ENCODE results near the gene WWC1. TPM values are rescaled to one million over a fixed set of nuclear protein-coding genes. Genes with fewer than 3 reads are reported as not detected.

The WWC1 gene
- total RNA-seq, 1 experiment from 2014 or later = 98.5 TPM

DNA sequence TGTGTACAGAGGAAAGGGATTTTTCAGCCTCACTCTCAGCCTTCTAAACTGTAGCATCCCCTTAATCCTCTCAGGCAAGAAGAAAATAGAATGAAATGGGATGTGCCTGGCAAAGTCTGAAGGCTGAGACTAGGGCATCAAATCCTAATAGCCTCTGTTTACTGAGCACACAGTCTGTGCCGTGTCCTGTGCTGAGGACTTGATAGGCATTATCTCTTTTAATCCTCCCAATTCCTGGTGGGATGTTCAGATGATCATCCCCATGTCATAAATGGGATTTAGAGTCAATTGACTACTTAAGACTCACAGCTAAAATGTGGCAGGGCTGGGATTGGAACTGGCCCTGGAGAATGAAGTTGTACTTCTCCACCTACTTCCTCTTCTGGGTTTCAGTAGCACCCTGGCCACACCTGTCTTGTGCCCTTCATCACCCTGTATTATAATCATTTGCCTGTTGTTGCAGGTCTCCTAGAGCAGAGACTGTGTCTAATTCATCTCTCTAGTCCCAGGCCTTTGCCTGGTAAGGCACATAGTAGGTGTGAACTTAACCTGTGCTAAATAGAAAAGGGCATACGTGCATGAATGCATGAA, 81.0 kb downstream of the WWC1 start:
- in situ Hi-C loops (cut with HindIII; ENCODE audit: low pct_unique_long_range_greater_than_20kb, low sequenced_read_pairs) = no loop called here
- DNase-seq (ENCODE audit: low read depth) = no peak

DNA sequence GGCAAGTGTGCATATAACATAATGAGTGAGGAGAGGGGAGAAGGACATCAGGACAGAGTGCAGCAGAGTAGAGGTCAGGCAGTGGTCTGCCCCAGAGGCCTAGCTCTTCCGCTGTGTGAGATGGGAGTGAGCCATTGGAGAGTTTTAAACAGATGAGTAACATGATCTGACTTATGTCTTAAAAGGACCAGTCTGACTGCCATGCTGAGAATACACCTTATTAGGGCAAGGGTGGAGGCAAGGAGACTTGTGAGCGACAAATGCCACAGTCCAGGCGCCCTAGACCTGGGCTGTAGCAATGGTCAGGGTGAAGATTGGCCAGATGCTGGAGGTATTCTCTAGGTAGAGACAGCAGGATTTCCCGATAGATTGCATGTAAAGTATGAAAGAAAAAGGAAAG, 83.1 kb downstream of the WWC1 start:
- in situ Hi-C loops (cut with HindIII; ENCODE audit: low pct_unique_long_range_greater_than_20kb, low sequenced_read_pairs) = no loop called here
- DNase-seq (ENCODE audit: low read depth) = no peak

- in situ Hi-C loops (cut with HindIII; ENCODE audit: low pct_unique_long_range_greater_than_20kb, low sequenced_read_pairs) = no loop called here
- DNase-seq (ENCODE audit: low read depth) = no peak
Observed at GRCh38 chr5:168375214-168375613, 83.8 kb downstream of the WWC1 start.

DNA sequence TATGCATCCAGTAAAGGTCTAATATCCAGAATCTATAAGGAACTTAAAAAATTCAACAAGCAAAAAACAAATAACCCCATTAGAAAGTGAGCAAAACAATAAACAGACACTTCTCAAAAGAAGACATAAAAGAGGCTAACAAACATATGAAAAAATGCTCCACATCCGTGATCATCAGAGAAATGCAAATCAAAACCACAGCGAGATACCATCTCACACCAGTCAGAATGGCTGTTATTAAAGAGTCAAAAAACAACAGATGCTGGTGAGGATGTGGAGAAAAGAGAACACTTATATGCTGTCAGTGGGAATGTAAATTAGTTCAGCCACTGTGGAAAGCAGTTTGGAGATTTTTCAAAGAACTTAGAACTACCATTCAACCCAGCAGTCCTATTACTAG, 86.1 kb downstream of the WWC1 start:
- in situ Hi-C loops (cut with HindIII; ENCODE audit: low pct_unique_long_range_greater_than_20kb, low sequenced_read_pairs) = no loop called here
- DNase-seq (ENCODE audit: low read depth) = no peak

GRCh38 chr5:168378741-168379140, 87.3 kb downstream of the WWC1 start:
- in situ Hi-C loops (cut with HindIII; ENCODE audit: low pct_unique_long_range_greater_than_20kb, low sequenced_read_pairs) = no loop called here
- no peak for DNase-seq (ENCODE audit: low read depth)

DNA sequence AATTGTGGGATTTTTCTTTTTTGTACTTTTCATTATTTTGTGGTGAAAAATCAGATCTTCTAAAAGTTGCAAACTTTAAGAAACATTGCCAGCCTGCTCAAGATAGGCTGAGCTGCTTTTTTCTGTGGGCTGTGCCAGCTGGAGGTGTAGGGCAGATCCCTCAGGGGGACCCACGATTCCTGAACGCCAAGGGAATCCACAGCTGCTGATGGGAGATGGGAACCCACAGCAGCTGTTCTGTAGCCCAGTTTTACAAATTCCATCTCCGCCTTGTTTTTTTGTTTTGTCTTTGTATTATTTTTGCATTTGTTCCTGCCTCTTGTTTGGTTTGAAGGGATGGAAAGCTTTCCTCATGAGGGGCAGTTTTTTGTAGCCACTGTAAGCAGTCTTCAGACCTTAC, 91.0 kb downstream of the WWC1 start:
- in situ Hi-C loops (cut with HindIII; ENCODE audit: low pct_unique_long_range_greater_than_20kb, low sequenced_read_pairs) = no loop called here
- no peak for DNase-seq (ENCODE audit: low read depth)

GRCh38 chr5:168390491-168390890, 99.0 kb downstream of the WWC1 start:
- no peak for DNase-seq (ENCODE audit: low read depth)
- in situ Hi-C loops (cut with HindIII; ENCODE audit: low pct_unique_long_range_greater_than_20kb, low sequenced_read_pairs) = no loop called here

GRCh38 chr5:168393773-168394172, 102.3 kb downstream of the WWC1 start:
- DNase-seq (ENCODE audit: low read depth) = no peak
- in situ Hi-C loops (cut with HindIII; ENCODE audit: low pct_unique_long_range_greater_than_20kb, low sequenced_read_pairs) = no loop called here

DNA sequence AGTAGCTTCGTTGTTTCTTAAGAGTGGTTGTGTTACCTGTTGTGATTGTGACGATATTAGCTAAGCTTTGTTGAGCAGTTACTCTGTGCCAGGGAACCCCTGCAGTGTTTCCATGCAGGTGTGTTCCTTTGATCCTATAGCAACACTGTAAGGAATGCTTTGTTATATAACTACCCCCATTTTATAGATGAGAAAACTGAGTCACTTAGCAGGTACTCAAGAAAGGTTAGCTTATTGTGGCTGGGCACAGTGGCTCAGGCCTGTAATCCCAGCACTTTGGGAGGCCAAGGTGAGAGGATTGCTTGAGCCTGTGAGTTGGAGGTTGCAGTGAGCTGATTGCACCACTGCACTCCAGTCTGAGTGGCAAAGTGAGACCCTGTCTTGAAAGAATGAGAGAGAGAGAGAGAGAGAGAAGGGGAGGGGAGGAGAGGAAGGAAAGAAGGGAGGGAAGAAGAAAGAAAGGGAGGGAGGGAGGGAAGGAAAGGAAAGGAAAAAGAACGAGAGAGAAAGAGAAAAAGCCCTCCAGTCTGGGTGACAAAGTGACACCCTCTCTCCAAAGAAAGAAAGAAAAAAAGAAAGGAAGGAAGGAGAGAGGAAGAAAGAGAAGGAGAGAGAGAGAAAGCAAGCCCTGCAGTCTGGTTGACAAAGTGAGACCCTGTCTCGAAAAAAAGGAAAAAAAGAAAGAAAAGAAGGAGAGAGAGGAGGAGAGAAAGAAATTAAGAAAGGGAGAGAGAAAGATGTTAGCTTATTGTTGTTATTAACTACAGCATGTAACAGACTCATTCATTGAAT, 109.2 kb downstream of the WWC1 start:
- in situ Hi-C loops (cut with HindIII; ENCODE audit: low pct_unique_long_range_greater_than_20kb, low sequenced_read_pairs) = loop anchor here (5.0 kb wide), 1 partner anchor 58 kb away; no protein-coding TSS in a partner anchor
- no peak for DNase-seq (ENCODE audit: low read depth)

DNA sequence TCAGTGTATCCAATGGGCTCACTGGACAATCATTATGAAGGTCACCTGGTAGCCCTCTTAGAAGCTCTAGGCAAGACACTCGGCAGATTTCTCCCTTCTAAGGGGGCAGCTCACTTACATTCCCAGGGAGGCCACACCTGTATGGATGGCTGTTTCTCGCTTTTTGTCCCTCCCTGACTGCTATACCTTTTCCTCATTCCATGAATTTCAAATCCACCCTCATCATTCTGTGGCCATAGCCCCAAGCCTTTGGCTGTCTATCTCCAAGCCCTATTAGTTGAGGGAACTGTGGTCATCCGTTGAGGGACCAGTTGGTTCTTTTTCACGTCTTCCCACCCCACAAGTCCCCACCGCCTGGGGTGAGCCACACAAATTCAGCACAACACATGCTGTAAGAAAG, 109.8 kb downstream of the WWC1 start:
- in situ Hi-C loops (cut with HindIII; ENCODE audit: low pct_unique_long_range_greater_than_20kb, low sequenced_read_pairs) = loop anchor here (5.0 kb wide), 1 partner anchor 59 kb away; no protein-coding TSS in a partner anchor
- no peak for DNase-seq (ENCODE audit: low read depth)

GRCh38 chr5:168401880-168402279, 110.4 kb downstream of the WWC1 start:
- DNase-seq (ENCODE audit: low read depth) = no peak
- in situ Hi-C loops (cut with HindIII; ENCODE audit: low pct_unique_long_range_greater_than_20kb, low sequenced_read_pairs) = loop anchor here (5.0 kb wide), 1 partner anchor 60 kb away; no protein-coding TSS in a partner anchor

GRCh38 chr5:168404365-168404764, 112.9 kb downstream of the WWC1 start:
- in situ Hi-C loops (cut with HindIII; ENCODE audit: low pct_unique_long_range_greater_than_20kb, low sequenced_read_pairs) = loop anchor here (5.0 kb wide), 1 partner anchor 62 kb away; no protein-coding TSS in a partner anchor
- no peak for DNase-seq (ENCODE audit: low read depth)

DNA sequence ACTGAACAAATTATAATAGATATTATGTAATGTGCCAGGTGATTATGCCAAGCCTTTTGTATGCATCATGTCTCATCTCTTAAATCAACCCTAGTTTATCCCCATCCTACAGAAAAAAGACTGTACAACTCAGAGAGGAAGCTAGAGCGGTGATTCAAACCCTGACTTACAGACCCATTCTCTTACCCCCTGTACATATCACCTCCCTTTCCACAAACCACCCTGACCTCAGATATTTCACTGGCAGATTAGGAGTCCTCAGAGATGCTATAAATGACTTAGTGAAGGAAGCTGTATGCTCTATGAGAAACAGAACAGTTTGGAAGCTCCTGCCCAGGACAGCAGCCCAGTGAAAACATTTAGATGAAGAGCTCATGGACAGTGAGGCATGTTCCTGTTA, 115.8 kb downstream of the WWC1 start:
- no peak for DNase-seq (ENCODE audit: low read depth)
- in situ Hi-C loops (cut with HindIII; ENCODE audit: low pct_unique_long_range_greater_than_20kb, low sequenced_read_pairs) = no loop called here

DNA sequence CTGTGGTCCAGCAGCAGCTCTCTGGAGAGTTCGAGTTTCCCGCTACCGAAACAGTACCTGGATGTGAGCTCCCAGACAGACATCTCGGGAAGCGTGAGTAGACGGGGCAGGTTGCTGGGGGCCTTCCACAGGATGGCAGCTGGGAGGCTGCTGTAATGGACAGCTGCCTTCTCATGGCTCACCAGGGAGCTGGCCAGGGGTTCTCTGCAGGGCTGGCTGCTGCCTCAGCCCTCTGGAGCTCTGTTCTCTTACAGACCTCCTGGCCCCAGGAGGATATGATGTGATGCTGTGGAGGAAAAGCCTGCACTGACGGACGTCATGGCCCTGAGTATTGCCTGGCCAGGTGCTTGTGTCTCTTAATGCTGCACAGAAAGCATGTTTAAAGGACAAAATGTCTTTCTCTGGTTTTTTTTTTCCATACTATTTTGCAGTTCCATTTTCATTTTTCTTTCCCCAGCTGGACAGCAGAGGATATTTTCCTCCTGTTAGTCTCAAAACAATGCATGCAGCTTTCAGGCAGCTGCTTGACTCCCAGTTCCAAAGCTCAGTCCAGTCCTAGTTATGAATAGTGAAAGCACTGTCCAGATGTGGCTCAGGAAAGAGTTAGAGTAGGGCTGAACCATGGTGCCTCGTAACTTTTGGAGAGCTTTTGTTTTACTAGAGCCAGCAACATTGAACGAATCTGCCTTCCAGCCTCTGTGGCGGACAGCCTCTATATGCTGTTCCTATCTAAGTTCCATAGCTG, 117.3 kb downstream of the WWC1 start:
- DNase-seq (ENCODE audit: low read depth) = no peak
- in situ Hi-C loops (cut with HindIII; ENCODE audit: low pct_unique_long_range_greater_than_20kb, low sequenced_read_pairs) = no loop called here

DNA sequence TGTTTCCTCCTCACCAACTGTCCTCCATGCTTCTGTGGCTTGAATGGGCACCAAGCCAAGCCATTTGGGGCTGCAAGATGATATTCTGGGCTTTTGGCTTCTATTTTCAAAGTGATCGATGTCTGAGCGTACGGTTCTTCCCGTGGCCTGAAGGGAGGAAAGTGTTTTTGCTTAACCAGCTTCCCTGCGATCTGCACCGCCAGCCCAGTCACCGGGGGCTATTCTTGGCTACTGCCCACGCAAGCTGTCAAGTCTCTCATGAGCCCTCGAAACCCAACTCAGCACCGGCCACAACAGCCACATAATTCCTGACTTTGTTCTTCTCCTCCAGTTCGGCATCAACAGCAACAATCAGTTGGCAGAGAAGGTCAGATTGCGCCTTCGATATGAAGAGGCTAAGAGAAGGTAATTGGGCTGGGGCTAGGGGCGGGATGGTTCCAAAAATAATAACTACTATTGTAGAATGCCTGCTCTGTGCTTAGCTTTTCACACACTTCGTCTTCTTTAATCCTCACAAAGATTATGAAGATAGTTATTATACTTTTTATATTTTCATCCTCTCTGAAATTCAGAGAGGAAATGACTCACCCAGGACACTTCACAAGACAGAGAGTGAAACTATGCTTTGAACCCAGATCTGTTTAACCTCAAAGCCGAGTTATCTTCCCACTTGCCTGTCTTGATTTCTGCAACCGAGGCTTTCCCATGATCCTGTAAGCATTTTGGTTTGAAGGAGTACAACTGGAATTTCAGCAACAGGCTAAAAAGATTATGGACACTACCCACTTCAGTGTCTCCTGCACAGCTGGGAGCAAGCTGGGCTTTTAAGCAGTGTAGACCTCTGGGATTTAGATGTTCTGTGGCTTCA, 118.4 kb downstream of the WWC1 start:
- in situ Hi-C loops (cut with HindIII; ENCODE audit: low pct_unique_long_range_greater_than_20kb, low sequenced_read_pairs) = no loop called here
- DNase-seq (ENCODE audit: low read depth) = no peak

DNA sequence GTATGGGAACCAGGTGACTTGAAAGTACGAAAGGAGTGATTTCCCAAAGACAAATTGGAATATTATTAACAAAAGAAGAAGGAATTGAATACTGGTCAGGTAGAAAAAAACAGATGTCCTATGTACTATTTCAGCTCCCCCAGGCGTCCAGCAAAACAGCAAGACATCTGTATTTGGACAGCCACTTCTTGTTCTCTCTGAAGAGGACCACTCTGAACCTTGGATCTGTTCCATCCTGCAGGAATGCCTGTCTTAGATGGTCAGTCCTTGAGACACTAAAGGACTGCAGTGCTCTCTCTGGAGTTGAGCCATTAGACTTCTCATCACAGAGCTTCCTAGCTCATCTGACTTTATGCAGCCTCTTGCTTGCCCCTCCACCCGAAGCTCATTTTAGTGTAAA, 120.4 kb downstream of the WWC1 start:
- in situ Hi-C loops (cut with HindIII; ENCODE audit: low pct_unique_long_range_greater_than_20kb, low sequenced_read_pairs) = no loop called here
- DNase-seq (ENCODE audit: low read depth) = no peak

GRCh38 chr5:168413062-168413461, 121.6 kb downstream of the WWC1 start:
- no peak for DNase-seq (ENCODE audit: low read depth)
- in situ Hi-C loops (cut with HindIII; ENCODE audit: low pct_unique_long_range_greater_than_20kb, low sequenced_read_pairs) = no loop called here

- DNase-seq (ENCODE audit: low read depth) = no peak
- in situ Hi-C loops (cut with HindIII; ENCODE audit: low pct_unique_long_range_greater_than_20kb, low sequenced_read_pairs) = no loop called here
Observed at GRCh38 chr5:168413596-168413995, 122.2 kb downstream of the WWC1 start.

Measured in Caki2 (cell line).